H1 (cell line): ENCODE results near the gene PID1. TPM values are rescaled to one million over a fixed set of nuclear protein-coding genes. Genes with fewer than 3 reads are reported as not detected.

ENCODE experiments used
- CTCF ChIA-PET: fragments of 300-600 bp; sonication (Branson Sonifier 250); formaldehyde crosslinking; loops from one replicate; lab custom pipeline; 2021; ENCODE audit not compliant: partially characterized antibody; lab: Charles Lee
- POLR2A ChIA-PET: fragments of 300-600 bp; sonication (Branson Sonifier 250); formaldehyde crosslinking; loops from one replicate; lab custom pipeline; 2021; ENCODE audit warnings: inconsistent platforms; ENCODE audit not compliant: partially characterized antibody; lab: Charles Lee
- DNase-seq, 2 experiments: peaks; one replicate each; pipeline versions ENCODE4 v3.0.0 to v3.0.0-alpha.2; 2010 to 2022; ENCODE audit warnings: low spot score in 2 of 2, low read depth in 1 of 2, mixed read lengths in 1 of 2
- FAIRE-seq: peaks from 2 replicates; lab custom pipeline; 2011; peaks lifted over from hg19 to GRCh38; lab: Jason Lieb, UNC
- H2AFZ ChIP-seq: 2 replicates; pipeline ENCODE4 v1.8.1; 2012; ENCODE audit warnings: low read length, inconsistent platforms
- H2AK5ac ChIP-seq: 2 replicates; pipeline ENCODE4 v1.6.1; 2013; ENCODE audit warnings: low read depth, low read length
- H2BK120ac ChIP-seq: replicated peaks from 2 replicates; pipeline ENCODE3; 2013; ENCODE audit warnings: low read depth, low read length, inconsistent platforms
- H2BK12ac ChIP-seq: 2 replicates; pipeline ENCODE4 v1.6.1; 2013; ENCODE audit warnings: low read depth, low read length
- H2BK15ac ChIP-seq: 2 replicates; pipeline ENCODE4 v1.6.1; 2013; ENCODE audit warnings: low read length
- H2BK20ac ChIP-seq: 2 replicates; pipeline ENCODE4 v1.6.1; 2013; ENCODE audit warnings: low read length
- H2BK5ac ChIP-seq: 2 replicates; pipeline ENCODE4 v1.6.1; 2013; ENCODE audit warnings: low read depth, low read length
- H3K14ac ChIP-seq: 2 replicates; pipeline ENCODE4 v1.6.1; 2013; ENCODE audit warnings: inconsistent platforms; ENCODE audit not compliant: insufficient read length
- H3K18ac ChIP-seq: 2 replicates; pipeline ENCODE4 v1.6.1; 2013; ENCODE audit warnings: low read length; ENCODE audit errors: extremely low read depth
- H3K23ac ChIP-seq: 2 replicates; pipeline ENCODE4 v1.6.1; 2013; ENCODE audit warnings: inconsistent platforms; ENCODE audit not compliant: insufficient read length
- H3K23me2 ChIP-seq: 2 replicates; pipeline ENCODE4 v1.6.1; 2013; ENCODE audit warnings: low read depth, low read length
- H3K27ac ChIP-seq: 2 replicates; pipeline ENCODE4 v1.6.1; 2011; ENCODE audit warnings: low read depth, low read length, inconsistent platforms
- H3K27me3 ChIP-seq, 4 experiments: replicated peaks in 1 of 4; 1 replicate in 1 of 4; 2 replicates in 3 of 4; pipeline versions ENCODE4 v1.6.1 to v1.8.1; 2011 to 2013; ENCODE audit warnings: low read length in 3 of 4, mild to moderate bottlenecking in 3 of 4, inconsistent platforms in 2 of 4, mixed read lengths in 2 of 4, moderate library complexity in 1 of 4; ENCODE audit not compliant: control insufficient read depth in 3 of 4, insufficient read depth in 3 of 4; ENCODE audit errors: extremely low read depth in 1 of 4
- H3K36me3 ChIP-seq, 4 experiments: 2 replicates each; pipeline versions ENCODE4 v1.6.1 to v1.8.1; 2011 to 2013; ENCODE audit warnings: mild to moderate bottlenecking in 4 of 4, low read length in 3 of 4, moderate library complexity in 2 of 4, control low read depth in 1 of 4, inconsistent platforms in 1 of 4; ENCODE audit not compliant: insufficient read depth in 4 of 4, control insufficient read depth in 2 of 4
- H3K4ac ChIP-seq: replicated peaks from 2 replicates; pipeline ENCODE3; 2013; ENCODE audit warnings: low read length, low read depth, mixed read lengths, inconsistent platforms; ENCODE audit not compliant: insufficient read length
- H3K4me1 ChIP-seq, 4 experiments: replicated peaks in 1 of 4; 1 replicate in 1 of 4; 2 replicates in 3 of 4; pipeline versions ENCODE4 v1.6.1 to v1.8.1; 2011 to 2013; ENCODE audit warnings: low read length in 3 of 4, inconsistent platforms in 2 of 4, mixed read lengths in 1 of 4; ENCODE audit not compliant: insufficient read depth in 4 of 4, control insufficient read depth in 3 of 4
- H3K4me2 ChIP-seq, 2 experiments: 2 replicates each; pipeline versions ENCODE4 v1.6.1 to v1.8.1; 2011 to 2013; ENCODE audit warnings: low read depth in 2 of 2, low read length in 2 of 2, control low read depth in 1 of 2, inconsistent platforms in 1 of 2, mild to moderate bottlenecking in 1 of 2; ENCODE audit not compliant: insufficient read depth in 1 of 2
- H3K4me3 ChIP-seq, 4 experiments: fragments of 200-600, 300-600 bp in 1 of 4; sonication (generic), shearing (Covaris generic), sonication (Bioruptor Twin) in 1 of 4; 2 replicates each; pipeline versions ENCODE4 v1.5.1 to v1.8.1; 2011 to 2016; ENCODE audit warnings: low read length in 4 of 4, low read depth in 3 of 4, control low read depth in 2 of 4, inconsistent platforms in 2 of 4, mild to moderate bottlenecking in 2 of 4, mixed read lengths in 1 of 4, moderate library complexity in 1 of 4; ENCODE audit not compliant: insufficient read depth in 2 of 4; ENCODE audit errors: extremely low read depth in 1 of 4
- H3K56ac ChIP-seq: replicated peaks from 2 replicates; pipeline ENCODE3; 2013; ENCODE audit warnings: low read depth, mild to moderate bottlenecking, mixed read lengths, low read length, inconsistent platforms; ENCODE audit not compliant: insufficient read length
- H3K79me1 ChIP-seq: 2 replicates; pipeline ENCODE4 v1.6.1; 2013; ENCODE audit warnings: low read depth, low read length, control low read depth
- H3K79me2 ChIP-seq, 2 experiments: 2 replicates each; pipeline versions ENCODE4 v1.6.1 to v1.8.1; 2012 to 2013; ENCODE audit warnings: low read length in 2 of 2, mild to moderate bottlenecking in 2 of 2, inconsistent platforms in 1 of 2; ENCODE audit not compliant: insufficient read depth in 2 of 2, control insufficient read depth in 1 of 2
- H3K9ac ChIP-seq, 4 experiments: replicated peaks in 1 of 4; 1 replicate in 1 of 4; 2 replicates in 3 of 4; pipeline versions ENCODE4 v1.6.1 to v1.8.1; 2011 to 2013; ENCODE audit warnings: low read depth in 3 of 4, low read length in 3 of 4, control low read depth in 2 of 4, mild to moderate bottlenecking in 2 of 4, moderate library complexity in 2 of 4, inconsistent platforms in 1 of 4; ENCODE audit errors: extremely low read depth in 1 of 4
- H3K9me3 ChIP-seq, 2 experiments: 2 replicates each; pipeline versions ENCODE4 v1.6.1 to v1.8.1; 2012 to 2013; ENCODE audit warnings: mild to moderate bottlenecking in 2 of 2, moderate library complexity in 2 of 2, control low read depth in 1 of 2, inconsistent platforms in 1 of 2, low read depth in 1 of 2, low read length in 1 of 2, mixed read lengths in 1 of 2; ENCODE audit not compliant: insufficient read depth in 2 of 2
- H4K20me1 ChIP-seq, 2 experiments: replicated peaks in 1 of 2; 2 replicates each; pipeline versions ENCODE3 to v1.8.1; 2011 to 2013; ENCODE audit warnings: inconsistent platforms in 2 of 2, low read length in 2 of 2, mild to moderate bottlenecking in 1 of 2; ENCODE audit not compliant: insufficient read depth in 2 of 2, control insufficient read depth in 1 of 2
- H4K5ac ChIP-seq: 2 replicates; pipeline ENCODE4 v1.6.1; 2013; ENCODE audit warnings: low read length, low read depth, mixed read lengths, inconsistent platforms; ENCODE audit not compliant: insufficient read length
- H4K8ac ChIP-seq: 2 replicates; pipeline ENCODE4 v1.8.0; 2013; ENCODE audit warnings: mild to moderate bottlenecking, moderate library complexity, low read length, inconsistent platforms; ENCODE audit not compliant: insufficient read depth; ENCODE audit errors: extremely low read depth
- H4K91ac ChIP-seq: replicated peaks from 2 replicates; pipeline ENCODE3; 2013; ENCODE audit warnings: low read length, mixed read lengths, inconsistent platforms; ENCODE audit not compliant: insufficient read length
- ATF2 ChIP-seq: IDR thresholded peaks from 2 replicates; pipeline ENCODE4 v1.6.1; 2012; ENCODE audit warnings: low read length, inconsistent platforms
- BCL11A ChIP-seq, 2 experiments: IDR thresholded peaks; one replicate each; pipeline ENCODE4 v1.6.1; 2011; ENCODE audit warnings: low read depth in 2 of 2, low read length in 2 of 2, mild to moderate bottlenecking in 2 of 2
- BRCA1 ChIP-seq: IDR thresholded peaks from 2 replicates; pipeline ENCODE4 v1.6.1; 2012; ENCODE audit warnings: low read depth, low read length, improper control_type of control experiment
- CREB1 ChIP-seq: IDR thresholded peaks from 2 replicates; pipeline ENCODE4 v1.6.1; 2012; ENCODE audit warnings: inconsistent platforms
- EP300 ChIP-seq, 2 experiments: IDR thresholded peaks; 1 replicate in 1 of 2; 2 replicates in 1 of 2; pipeline ENCODE4 v1.6.1; 2011 to 2012; ENCODE audit warnings: low read depth in 2 of 2, low read length in 2 of 2, mild to moderate bottlenecking in 2 of 2, borderline replicate concordance in 1 of 2, inconsistent platforms in 1 of 2, moderate library complexity in 1 of 2
- POLR2A ChIP-seq, 2 experiments: IDR thresholded peaks; 1 replicate in 1 of 2; 2 replicates in 1 of 2; pipeline ENCODE4 v1.6.1; 2011; ENCODE audit warnings: low read depth in 2 of 2, low read length in 2 of 2, mild to moderate bottlenecking in 2 of 2; ENCODE audit errors: control extremely low read depth in 1 of 2
- POLR2AphosphoS5 ChIP-seq: IDR thresholded peaks from 2 replicates; pipeline ENCODE4 v1.6.1; 2011; ENCODE audit warnings: low read depth, low read length
- RAD21 ChIP-seq, 2 experiments: IDR thresholded peaks in 1 of 2; conservative IDR thresholded peaks in 1 of 2; 2 replicates each; pipeline ENCODE4 v1.6.1; 2011; ENCODE audit warnings: low read depth in 2 of 2, low read length in 2 of 2, improper control_type of control experiment in 1 of 2, inconsistent platforms in 1 of 2, mild to moderate bottlenecking in 1 of 2, moderate library complexity in 1 of 2
- RBBP5 ChIP-seq: IDR thresholded peaks from 2 replicates; pipeline ENCODE4 v1.7.1; 2012; ENCODE audit warnings: low read depth, mild to moderate bottlenecking, inconsistent platforms, low read length, moderate library complexity, borderline replicate concordance
- SIN3A ChIP-seq, 2 experiments: IDR thresholded peaks in 1 of 2; conservative IDR thresholded peaks in 1 of 2; 2 replicates each; pipeline ENCODE4 v1.6.1; 2011 to 2012; ENCODE audit warnings: low read length in 2 of 2, improper control_type of control experiment in 1 of 2, low read depth in 1 of 2, mild to moderate bottlenecking in 1 of 2
- TBP ChIP-seq: IDR thresholded peaks from 2 replicates; pipeline ENCODE4 v1.6.1; 2011; ENCODE audit warnings: low read depth, low read length, improper control_type of control experiment
- TEAD4 ChIP-seq: IDR thresholded peaks from 2 replicates; pipeline ENCODE4 v1.6.1; 2012; ENCODE audit warnings: low read depth, low read length, inconsistent platforms, mixed read lengths
- WGBS, 2 experiments: shearing (Covaris generic) in 1 of 2; methylation state at CpG; one replicate each; pipeline versions ENCODE4 v1.1.6 to v1.1.7; 2013 to 2015; ENCODE audit warnings: low lambda C conversion rate in 2 of 2, mixed read lengths in 2 of 2, inconsistent platforms in 1 of 2, low coverage in 1 of 2, missing lambda C conversion rate in 1 of 2; ENCODE audit not compliant: insufficient replicate concordance in 2 of 2, insufficient coverage in 1 of 2, insufficient read length in 1 of 2; ENCODE audit errors: extremely low coverage in 1 of 2, missing lambda C conversion rate in 1 of 2; 5-methylcytosine and 5-hydroxymethylcytosine counted together
- polyA plus RNA-seq, 7 experiments: library from polyadenylated mRNA; depleted of rRNA in 3 of 7; stranded (reverse) in 5 of 7; unstranded in 2 of 7; fragments of >200 nt in 5 of 7; fragments of 200-250 nt in 2 of 7; gene quantifications; 1 replicate in 5 of 7; 2 replicates in 1 of 7; 4 replicates in 1 of 7; pipeline versions ENCODE4 v1.2.1 to v1.2.3, GENCODE V29; 2011 to 2013; ENCODE audit warnings: missing spikeins in 2 of 7, mixed read lengths in 2 of 7
- total RNA-seq: library from RNA; stranded (reverse); fragmentation: NEBNext Ultra II Directional; extraction: Animal tissue kit (Norgen Biotek cat#: 25700); gene quantifications from 2 replicates; pipeline ENCODE4 v1.2.1, GENCODE V29; 2021
- TF ChIP-seq, protein P1 (sequence below): IDR thresholded peaks from 2 replicates; pipeline ENCODE4 v1.6.1; 2012; ENCODE audit warnings: inconsistent platforms

Gene PID1
- total and polyA plus RNA-seq, 2 of the 8 experiments (the other 6 are each of a cell fraction or from before 2014, with no cell fraction given), result 1.5 to 3.3 TPM

GRCh38 chr2:229080172-229080571 is 190.9 kb downstream of the PID1 start:
- Histone ChIP-seq H3K27ac (no peak overlapping the region), H4K20me1 (no peaks in the 10 kb centered on the region), H2BK120ac (no peak overlapping the region), H3K56ac (no peak overlapping the region), H2AFZ (no peak overlapping the region), H2BK5ac (no peak overlapping the region), H3K9ac (no peak overlapping the region), H3K36me3 (no peaks in the 10 kb centered on the region), H3K23me2 (no peaks in the 10 kb centered on the region), H4K91ac (no peak overlapping the region), H3K9me3 (no peaks in the 10 kb centered on the region), H2BK15ac (no peak overlapping the region), H3K4me1 (no peaks in the 10 kb centered on the region), H2AK5ac (no peak overlapping the region), H3K4me3 (no peak overlapping the region), H3K79me2 (no peaks in the 10 kb centered on the region), H2BK20ac (no peak overlapping the region), H3K18ac (no peak overlapping the region), H3K23ac (no peak overlapping the region), H3K4ac (no peak overlapping the region), H3K27me3 (peaks cover 0 to 1% (median 0%) of the 10 kb centered on the region in 4 experiments; a peak in 1 of 7 replicates), H2BK12ac (no peak overlapping the region), H4K8ac (no peak overlapping the region), H3K14ac (no peak overlapping the region), H4K5ac (no peak overlapping the region), H3K4me2 (no peak overlapping the region), H3K79me1 (no peaks in the 10 kb centered on the region)
- WGBS, 2 experiments, result 91% methylated on average over 1 of the region's 1 CpG; no CpG with 5 or more reads in 1 of the 2 experiments
- ChIA-PET CTCF (no interaction called here), POLR2A (no interaction called here)
- DNase-seq, result no peak
- no peak for FAIRE-seq
- TF ChIP-seq ATF2 (no peak), SIN3A (conservative IDR thresholded peaks at IDR 0.05 in 1 of 2, IDR thresholded peaks at IDR 0.05 in 1 of 2; ENCODE audit: low read depth in 1 of 2, low read length in 2 of 2) (no peak), BCL11A (IDR thresholded peaks at IDR 0.05; ENCODE audit: low read depth in 2 of 2, low read length in 2 of 2) (no peak), POLR2AphosphoS5 (no peak), POLR2A (IDR thresholded peaks at IDR 0.05; ENCODE audit: control extremely low read depth in 1 of 2, low read depth in 2 of 2, low read length in 2 of 2) (no peak), CREB1 (no peak), TBP (no peak), TEAD4 (no peak), RAD21 (IDR thresholded peaks at IDR 0.05 in 1 of 2, conservative IDR thresholded peaks at IDR 0.05 in 1 of 2; ENCODE audit: low read depth in 2 of 2, low read length in 2 of 2) (no peak), RBBP5 (no peak), EP300 (IDR thresholded peaks at IDR 0.05; ENCODE audit: borderline replicate concordance in 1 of 2, low read depth in 2 of 2, low read length in 2 of 2) (no peak), BRCA1 (no peak)
- TF ChIP-seq, protein P1, sequence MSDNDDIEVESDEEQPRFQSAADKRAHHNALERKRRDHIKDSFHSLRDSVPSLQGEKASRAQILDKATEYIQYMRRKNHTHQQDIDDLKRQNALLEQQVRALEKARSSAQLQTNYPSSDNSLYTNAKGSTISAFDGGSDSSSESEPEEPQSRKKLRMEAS, result no peak
